ENCODE data around the gene UTS2B.
A peak's percentile ranks its signal among the peaks of the same experiment; 100 is the strongest.

The UTS2B gene

DNA sequence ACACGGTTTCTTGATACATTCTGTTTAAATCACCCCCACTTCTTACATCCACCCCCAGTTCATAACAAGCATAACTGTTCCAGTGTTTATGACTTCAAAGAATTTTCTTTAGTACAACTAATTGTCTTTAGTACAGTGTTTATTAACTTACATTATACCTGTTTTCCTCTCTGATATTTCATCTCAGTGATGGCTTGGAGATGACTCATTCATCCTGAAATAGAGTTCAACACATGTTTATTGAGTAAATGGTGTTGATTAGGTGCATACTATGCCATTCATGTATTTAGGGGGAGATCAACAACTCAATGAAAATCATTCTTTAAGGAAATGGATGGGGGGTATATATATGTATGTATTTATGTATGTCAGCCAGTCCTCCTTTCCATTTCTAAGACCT is 21.7 kb upstream of the UTS2B start:
- no peak for DNase-seq (ENCODE audit: low read depth in 2 of 2)

DNA sequence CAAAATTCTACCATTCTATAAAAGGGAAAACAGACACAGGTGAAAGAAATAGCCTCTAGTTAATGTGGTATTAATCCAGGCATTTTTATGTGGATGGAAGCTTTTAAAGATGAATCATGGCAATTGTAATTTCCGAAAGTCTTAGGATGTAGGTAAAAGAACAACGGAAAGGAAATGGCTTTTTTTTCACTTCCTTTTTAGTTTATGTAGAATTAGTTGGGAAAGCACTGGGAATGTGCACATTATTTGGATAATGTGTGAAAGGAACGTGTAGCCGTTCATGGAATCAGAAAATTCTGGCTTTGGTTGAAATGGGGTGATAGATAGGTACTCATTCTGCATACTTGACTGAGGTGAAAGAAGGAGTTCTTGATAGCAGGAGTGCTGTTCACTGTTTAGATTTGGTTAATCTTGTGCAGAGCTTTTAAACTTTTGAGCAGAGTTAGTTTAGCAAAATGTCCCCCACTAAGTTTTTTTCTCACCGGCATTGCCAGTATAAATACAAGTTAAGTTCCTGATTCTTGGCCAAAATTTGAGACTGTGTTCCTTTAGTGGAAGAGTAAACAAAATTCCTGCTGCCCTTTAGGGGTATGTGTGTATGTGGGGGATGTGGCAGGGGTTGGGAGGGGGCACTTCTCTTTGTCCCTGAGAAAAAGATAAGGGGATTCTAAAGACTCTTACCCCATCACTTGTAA is 20.2 kb upstream of the UTS2B start:
- no peak for DNase-seq (ENCODE audit: low read depth in 2 of 2)

DNA sequence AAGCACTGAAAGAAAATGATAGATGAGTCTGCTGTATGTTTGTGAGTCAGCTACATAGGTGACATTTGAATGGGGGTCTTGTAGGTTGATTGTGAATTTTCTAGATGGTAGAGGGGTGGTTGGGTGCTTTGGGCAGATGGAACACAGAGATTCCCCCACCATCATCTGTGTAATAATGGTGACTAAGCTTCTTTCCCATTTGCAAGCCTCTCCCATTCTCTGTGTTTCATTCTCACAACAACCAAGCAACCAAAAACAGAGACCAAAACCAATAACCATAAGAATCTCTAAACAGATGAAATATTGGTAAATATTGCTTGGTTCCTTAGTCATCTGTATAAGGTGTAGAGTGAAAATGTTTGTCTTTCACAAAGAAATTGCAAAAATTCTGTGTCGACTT is 17.8 kb upstream of the UTS2B start:
- no peak for DNase-seq (ENCODE audit: low read depth in 2 of 2)

DNA sequence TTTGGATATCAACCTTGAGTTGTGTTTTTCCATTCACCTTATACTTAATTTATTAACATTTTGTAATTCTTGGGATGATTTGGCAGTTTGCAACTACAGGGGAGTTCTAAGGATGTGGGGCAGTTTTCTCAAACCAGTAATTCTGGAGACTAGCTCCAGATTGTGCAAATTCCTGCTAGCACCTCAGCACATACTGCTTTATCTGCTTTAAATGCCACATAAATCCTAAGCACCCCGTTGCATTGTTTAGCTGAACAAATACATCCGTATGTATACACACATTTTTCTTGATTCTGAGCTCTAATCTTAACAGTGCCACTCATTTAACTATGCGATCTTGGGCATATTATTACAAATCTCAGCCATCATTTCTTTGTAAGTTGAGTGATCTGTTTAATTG is 16.9 kb upstream of the UTS2B start:
- DNase-seq (ENCODE audit: low read depth in 2 of 2) = no peak

DNA sequence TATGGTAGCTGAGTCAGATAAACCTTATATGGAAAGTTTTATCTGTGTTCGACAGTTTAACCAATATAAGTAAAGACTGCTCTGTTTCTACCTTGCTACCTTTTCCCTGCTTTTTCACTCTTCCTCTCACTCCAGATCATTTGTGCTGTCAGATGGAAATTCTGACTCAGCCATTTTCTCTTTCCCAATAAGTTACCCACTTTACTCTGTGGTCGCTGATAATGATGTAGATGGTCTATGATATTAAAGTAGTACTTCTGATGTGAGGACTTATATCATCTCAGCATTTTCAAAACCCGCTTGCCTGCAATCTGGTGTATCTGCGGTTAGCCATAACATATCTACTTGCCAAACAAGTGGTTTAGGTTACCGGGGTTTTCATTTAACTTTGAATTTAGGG is 15.0 kb upstream of the UTS2B start:
- DNase-seq (ENCODE audit: low read depth in 2 of 2) = no peak

DNA sequence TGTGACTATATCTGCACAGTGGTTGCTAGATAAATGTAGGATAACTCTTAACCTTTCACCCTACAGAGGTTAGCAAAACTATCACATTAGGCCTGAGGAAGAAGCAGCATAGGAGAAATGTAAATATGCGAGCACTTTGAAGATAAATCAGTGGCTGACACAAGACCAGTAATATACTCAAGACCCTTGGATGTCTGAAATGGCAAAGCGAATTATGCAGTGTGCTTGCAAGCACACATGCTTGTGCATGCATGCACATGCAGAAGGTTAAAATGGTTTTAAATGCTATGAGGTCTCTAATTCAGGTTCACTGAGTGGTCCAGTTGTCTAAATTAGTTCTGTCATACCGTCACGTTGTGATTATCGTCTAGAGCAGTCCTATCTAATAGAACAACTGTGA is 13.6 kb upstream of the UTS2B start:
- no peak for DNase-seq (ENCODE audit: low read depth in 2 of 2)

DNA sequence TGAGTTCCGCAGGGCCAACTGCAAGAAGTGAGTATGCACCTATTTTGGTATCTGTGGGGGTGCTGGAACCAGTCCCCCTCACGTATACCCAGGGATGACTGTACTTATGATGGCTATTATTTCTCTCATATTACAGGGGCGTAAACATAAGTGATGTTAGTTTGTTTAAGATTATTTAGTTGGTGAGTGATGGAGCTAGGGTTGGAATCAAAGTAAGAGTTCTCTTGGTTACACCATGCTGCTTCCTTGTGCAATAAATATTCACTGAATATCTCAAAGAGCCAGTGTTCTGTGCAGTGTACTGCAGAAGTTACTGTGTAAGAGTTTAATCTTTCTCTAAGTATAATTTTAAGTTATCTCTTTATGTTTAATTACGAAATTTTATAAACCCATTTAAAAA is 12.8 kb upstream of the UTS2B start:
- no peak for DNase-seq (ENCODE audit: low read depth in 2 of 2)

DNA sequence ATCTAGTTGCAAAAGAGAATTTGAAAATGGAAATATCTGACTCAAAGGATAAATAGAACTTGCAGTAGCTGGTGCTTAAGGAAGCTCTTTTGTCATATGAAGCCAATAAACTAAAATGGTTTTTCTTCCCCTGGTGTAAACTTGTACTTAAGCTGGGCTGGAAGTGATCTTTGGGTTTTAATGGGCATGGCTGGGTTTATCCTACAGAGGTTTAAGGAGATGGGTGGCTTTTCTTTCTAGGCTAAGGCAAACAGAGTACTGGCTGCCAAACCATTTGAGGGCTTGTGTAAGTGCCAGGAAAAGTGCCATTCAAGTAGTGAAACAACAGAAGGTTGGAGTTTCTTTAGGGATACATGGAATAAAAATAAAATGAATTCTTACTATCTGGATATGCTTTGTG is 12.1 kb upstream of the UTS2B start:
- no peak for DNase-seq (ENCODE audit: low read depth in 2 of 2)

DNA sequence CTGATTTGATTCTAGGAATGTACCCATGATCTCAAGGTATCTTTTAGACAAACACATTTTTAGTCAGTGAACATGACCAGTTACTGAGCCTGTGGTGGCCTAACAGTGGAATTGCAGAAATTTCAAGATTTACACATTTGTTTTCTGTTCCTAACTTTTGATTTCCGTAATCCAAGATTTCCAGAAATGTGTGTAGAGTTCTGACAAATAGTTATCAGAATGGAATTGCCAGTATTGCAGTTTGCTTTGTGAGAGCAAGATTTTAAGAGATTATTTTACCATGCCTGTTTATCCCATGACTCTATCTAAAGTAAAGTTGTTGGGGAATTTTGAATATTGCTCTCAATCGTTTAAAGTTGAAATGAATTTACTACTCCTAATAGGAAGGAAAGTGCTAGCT is 11.7 kb upstream of the UTS2B start:
- no peak for DNase-seq (ENCODE audit: low read depth in 2 of 2)

DNA sequence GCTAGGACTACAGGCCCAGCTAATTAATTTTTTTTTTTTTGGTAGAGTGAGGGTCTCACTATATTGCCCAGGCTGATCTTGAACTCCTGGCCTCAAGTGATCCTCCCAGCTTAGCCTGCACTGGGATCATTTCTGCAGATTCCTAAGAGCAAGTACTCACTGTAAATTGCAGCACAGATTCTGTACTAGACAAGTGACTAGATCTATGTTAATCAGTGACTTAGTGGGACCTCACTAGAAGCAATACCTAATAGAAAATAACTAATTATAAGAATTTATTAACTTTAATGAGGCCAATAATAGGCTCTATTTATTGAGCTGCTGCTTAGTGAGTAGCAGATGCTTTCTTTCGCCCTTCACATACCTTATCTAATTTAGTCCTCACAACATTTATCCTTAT is 10.6 kb upstream of the UTS2B start:
- no peak for DNase-seq (ENCODE audit: low read depth in 2 of 2)

DNA sequence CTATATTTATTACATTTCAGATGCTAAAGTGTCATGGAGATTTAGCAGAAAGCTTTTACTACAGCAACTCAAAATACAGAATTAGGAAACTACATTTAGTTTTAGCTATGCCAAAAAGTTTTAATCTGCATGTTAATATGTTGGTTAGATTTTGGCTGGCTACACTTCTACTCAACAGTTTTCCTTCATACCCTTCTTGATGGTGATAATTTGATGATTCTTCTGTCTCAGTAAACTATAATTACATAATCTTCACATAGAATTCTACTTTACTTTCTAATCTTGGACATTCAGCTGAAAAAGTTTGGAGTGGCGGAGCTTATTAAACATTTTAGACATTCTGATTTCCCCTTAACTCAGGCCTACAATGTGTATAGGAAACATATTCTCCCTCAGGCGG is 10.0 kb upstream of the UTS2B start:
- no peak for DNase-seq (ENCODE audit: low read depth in 2 of 2)

DNA sequence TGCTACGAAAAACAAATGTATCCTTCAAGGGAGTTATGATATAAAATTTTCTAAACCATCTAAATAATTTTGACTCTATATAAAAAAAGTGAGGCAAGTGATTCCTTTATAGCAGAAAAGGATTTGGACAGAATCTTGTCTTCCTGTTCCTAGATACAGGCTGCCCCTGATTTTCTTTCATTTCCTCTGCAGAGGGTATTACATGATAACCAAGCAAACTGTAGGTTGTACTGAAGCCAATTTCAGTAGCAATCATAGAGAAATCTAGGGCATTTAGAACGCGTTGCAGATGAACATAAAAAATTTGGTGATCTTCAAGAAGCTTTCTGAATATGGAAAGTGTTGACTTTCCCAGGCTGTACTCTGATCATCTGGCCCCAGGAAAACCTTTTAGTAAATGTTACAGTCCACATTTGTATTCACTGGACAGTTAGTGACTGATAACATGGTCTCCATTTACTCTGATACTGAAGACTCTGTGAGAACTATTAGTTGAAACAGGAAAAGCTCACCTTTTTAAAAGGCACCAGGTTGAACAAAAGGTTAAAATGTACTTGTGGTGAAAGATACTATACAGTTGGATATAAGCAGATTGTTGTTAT is 9.1 kb upstream of the UTS2B start:
- DNase-seq (ENCODE audit: low read depth in 2 of 2) = no peak

DNA sequence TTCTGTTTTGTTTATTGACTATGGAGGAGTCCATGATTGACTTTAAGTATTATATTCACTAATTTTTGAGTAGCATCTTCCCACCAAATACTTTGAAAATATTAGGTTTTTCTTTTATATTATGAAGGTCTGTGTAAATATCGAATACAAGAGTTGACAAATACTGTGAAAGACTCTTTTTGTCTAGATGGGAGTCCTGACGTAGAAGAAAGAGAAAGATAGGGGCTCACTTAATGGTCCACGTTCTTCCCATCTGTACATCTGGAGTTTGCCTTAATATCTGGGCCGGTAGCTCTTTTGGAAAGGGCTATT is 7.8 kb upstream of the UTS2B start:
- no peak for DNase-seq (ENCODE audit: low read depth in 2 of 2)

DNA sequence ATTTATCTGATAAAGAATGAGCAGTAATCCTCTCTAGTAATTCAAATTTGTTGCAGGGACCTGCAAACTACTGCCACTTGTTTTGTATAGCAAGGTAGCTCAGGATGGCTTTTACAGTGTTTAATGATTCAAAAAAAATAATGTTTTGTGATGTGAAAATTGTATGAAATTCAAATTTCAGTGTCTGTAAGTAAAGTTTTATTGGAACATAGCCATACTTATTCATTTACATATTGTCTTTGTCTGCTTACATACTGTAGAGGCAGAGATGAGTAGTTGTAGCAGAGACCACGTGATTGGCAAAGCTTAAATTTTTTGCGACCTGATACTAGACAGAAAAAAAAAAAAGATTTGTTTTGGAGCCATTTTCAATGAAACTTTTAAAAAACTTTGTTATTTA is 6.5 kb upstream of the UTS2B start:
- DNase-seq (ENCODE audit: low read depth in 2 of 2) = no peak

DNA sequence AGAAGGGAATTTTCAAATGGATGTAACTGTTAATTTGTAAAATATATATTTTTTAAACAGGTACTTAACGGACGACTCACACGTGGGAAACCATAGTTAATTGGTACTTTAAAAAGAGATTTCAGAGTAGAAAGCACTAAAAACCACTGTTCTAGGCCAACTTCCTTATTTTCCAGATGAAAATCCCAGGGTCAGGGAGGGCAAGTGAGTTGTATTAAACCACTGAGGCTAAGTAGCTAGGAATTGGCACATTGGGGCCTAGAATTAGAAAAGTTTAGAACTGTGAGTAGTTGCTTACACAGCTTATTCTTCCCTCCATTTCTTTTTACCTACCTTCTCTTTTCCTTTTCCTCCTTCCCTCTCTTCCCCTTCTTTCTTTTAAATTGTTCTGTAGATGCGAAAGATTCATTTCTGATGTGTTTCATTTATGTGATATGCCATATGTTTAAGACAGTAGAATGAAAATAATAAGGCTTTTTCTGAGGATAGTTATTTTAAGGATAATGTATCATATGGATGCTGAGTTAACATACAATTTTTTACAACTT is 4.1 kb upstream of the UTS2B start:
- DNase-seq (ENCODE audit: low read depth in 2 of 2) = no peak

DNA sequence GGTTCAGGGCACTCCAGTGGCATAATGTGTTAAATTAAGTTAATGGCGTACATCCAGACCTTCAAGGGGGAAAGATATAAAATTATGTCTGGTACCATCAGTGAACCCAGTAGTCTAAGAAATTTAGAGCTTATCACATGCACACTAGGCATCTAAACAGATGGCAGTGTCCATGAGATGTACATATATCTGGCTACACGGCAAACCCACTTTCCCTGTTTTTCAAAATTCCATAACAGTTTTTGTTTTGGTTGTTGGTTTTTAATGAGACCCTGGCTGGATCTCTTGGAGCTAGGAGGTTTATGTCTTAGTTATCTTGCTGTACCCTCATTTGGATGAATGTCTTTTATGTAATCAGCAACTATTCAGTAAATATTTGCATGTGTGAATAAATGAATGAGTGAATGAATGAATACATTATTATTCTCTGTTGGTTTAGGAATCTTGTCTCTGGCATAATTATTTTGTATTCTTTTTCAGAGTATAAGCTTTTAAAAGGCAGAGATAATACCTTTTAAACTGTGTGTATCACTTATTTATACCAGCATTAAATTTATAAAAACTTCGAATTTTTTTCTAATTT is 3.1 kb upstream of the UTS2B start:
- DNase-seq (ENCODE audit: low read depth in 2 of 2) = no peak

DNA sequence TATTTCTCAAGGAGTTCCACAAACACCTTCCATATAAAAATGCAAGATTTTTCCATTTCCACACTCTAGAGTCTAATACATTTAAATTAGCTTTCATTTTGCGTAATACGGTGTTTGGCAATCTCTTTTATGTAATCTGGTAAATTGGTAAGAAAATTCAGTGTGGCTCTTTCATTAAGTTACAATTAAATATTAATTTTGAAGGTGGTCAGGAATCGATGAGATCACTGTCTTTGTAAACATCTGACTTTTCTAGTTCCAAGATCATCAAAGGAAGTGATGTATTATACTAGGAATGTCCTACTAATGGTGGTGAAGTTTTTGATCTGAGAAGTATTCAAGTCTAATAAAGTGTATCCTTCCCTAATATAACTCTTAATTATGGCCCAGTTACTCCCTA is 1.1 kb upstream of the UTS2B start:
- no peak for DNase-seq (ENCODE audit: low read depth in 2 of 2)

DNA sequence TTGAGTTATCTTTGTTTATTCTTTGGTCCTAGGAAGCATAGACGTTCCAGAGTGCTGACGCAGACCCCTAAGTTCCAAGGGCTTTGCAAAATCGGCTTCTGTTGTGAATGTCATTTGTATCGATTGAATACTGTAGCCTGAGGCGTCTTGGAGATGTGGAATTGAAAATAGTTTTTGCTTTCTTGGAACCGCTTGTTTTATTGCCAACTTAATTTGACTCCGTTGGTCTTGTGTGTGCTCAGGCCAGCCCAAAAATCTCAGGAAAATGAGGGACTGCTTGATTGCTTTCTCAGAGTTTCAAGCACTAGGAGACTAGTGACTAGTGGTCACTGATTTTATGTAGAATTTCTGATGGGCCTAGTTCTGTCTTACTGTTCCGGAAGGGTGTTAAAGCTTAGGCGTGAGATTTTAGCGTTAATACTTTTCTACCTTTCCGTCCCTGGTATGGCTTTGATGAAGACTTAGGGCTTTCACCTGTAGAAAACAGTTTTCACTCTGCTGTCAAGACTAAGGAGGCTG is 263 bp upstream of the UTS2B start:
- no peak for DNase-seq (ENCODE audit: low read depth in 2 of 2)

DNA sequence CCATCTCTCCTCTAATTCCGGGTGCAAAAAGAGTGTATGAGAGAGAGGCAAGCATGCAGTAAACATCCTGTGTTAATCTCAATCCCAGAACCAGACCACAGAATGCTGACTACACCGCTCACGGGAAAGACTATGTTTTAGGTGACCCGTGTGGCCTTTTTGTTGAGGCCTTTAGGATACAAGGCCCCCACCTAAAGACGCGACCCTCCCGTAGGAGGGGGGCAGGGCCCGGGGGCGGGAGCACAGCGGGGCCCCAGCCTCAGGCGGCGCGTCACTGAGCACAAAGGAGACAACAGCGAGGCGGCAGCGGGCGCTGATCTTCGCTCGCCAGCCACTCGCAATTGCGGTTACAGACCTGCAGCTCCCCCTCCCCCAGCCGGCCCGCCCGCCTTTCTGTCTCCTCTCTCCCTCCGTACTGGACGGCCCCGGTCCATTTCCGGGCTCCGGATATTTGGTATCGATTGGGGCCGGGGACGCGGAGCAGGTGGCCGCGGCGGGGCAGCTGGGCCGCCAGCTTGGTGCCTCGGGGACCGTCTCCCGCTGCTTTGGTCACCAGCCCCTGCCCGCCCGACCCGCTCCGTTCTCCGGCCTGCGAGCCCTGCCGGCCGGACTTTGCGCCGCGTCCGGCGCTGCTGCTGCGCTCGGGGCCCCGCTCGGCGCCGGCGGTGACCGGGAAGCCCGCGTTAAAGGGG is 1.2 kb downstream of the UTS2B start, which contains the start of gene CCDC50:
Gene CCDC50, plus strand, starts transcription at position 433 of the 692 bp plus-strand sequence. CDS start 281 bp downstream, outside the sequence.
- peak in 1 of 2 donors; percentile 31 for DNase-seq (ENCODE audit: low read depth in 2 of 2)

DNA sequence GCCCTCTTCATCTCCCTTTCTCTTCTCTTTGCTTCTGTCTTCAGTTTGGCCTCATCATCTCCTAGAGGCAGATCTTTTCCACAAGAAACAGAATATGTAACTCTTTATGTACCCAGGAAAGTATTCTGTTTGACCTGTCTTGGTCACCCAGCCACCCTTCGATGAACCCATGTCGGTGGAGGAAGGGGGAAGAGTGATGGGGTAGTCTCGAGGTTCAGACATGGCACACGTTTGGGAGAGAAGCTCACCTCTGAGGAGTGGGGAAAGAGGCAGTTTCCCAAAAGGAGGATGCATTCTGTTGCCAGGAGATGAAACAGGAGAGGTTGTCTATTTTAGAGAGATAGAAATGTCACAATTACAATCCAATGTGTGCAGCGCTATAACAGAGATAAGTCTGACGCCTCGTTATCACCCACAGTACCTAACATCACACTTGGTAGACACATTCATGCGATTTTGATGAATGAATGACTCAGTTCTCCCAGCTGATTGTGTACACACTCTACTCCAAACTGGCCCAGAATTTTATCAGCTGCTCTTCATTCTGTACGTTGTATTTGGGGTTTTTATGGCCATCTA is 1.9 kb downstream of the UTS2B start:
- no peak for DNase-seq (ENCODE audit: low read depth in 2 of 2)

DNA sequence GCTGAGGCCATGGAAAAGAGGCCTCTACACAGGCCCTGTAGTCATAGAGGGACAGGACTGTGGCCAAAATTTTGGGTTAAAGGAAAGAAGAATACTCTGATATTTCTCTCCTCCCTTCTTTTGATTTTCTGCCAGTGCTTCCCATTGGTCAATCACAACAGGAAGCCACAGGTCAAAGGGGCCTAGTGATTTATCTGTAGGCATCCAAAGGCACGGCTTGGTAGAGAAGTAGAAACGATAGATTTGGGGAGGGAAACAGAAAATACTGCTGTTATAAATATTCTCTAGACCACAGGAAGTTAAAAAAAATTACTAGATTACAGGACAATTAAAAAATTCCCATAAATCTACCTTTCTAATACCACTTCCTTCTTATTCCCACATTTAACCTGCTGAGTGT is 2.8 kb downstream of the UTS2B start:
- no peak for DNase-seq (ENCODE audit: low read depth in 2 of 2)

DNA sequence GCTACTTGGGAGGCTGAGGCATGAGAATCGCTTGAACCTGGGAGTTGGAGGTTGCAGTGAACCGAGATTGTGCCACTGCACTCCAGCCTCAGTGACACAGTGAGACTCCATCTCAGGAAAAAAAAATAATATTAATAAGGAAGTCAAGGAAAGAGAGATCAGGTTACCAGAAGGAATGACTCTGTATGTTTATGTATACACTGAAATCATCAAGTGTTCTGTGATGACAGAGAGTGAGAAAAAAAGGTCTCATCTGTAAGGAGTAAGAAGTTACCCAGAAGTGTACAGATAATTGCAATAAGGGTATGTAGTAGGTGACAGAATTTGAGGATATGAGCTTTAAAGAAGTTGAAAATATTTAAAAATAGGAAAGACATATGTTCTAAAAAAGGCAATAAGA is 5.4 kb downstream of the UTS2B start:
- no peak for DNase-seq (ENCODE audit: low read depth in 2 of 2)
